IPS-20b (cell line): ENCODE results near the gene GAGE2A.
"Not testable (repeated sequence)": the region's sequence is repeated elsewhere in the genome, so short reads cannot be mapped to it uniquely, and the experiment has no call there.

Source experiments
- H3K27ac ChIP-seq: one replicate; pipeline ENCODE4 v1.5.1; 2013; ENCODE audit warnings: low read length
- H3K27me3 ChIP-seq: 2 replicates; pipeline ENCODE4 v1.6.1; 2013; ENCODE audit warnings: mild to moderate bottlenecking, low read length, inconsistent platforms; ENCODE audit not compliant: insufficient read depth
- H3K36me3 ChIP-seq: 2 replicates; pipeline ENCODE4 v1.6.1; 2013; ENCODE audit warnings: low read depth, mild to moderate bottlenecking, inconsistent platforms, low read length, moderate library complexity; ENCODE audit not compliant: insufficient read depth
- H3K4me1 ChIP-seq: 2 replicates; pipeline ENCODE4 v1.6.1; 2013; ENCODE audit warnings: mild to moderate bottlenecking, control low read depth, inconsistent platforms, low read length, moderate library complexity; ENCODE audit not compliant: insufficient read depth
- H3K4me3 ChIP-seq: 2 replicates; pipeline ENCODE4 v1.5.1; 2013; ENCODE audit warnings: mild to moderate bottlenecking, low read length, inconsistent platforms
- H3K9ac ChIP-seq: 2 replicates; pipeline ENCODE4 v1.6.1; 2013; ENCODE audit warnings: low read depth, mild to moderate bottlenecking, inconsistent platforms, low read length, moderate library complexity
- H3K9me3 ChIP-seq: 2 replicates; pipeline ENCODE4 v1.6.1; 2013; ENCODE audit warnings: mild to moderate bottlenecking, low read depth, low read length, inconsistent platforms; ENCODE audit not compliant: insufficient read depth

GAGE2A gene, protein sequence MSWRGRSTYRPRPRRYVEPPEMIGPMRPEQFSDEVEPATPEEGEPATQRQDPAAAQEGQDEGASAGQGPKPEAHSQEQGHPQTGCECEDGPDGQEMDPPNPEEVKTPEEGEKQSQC

DNA sequence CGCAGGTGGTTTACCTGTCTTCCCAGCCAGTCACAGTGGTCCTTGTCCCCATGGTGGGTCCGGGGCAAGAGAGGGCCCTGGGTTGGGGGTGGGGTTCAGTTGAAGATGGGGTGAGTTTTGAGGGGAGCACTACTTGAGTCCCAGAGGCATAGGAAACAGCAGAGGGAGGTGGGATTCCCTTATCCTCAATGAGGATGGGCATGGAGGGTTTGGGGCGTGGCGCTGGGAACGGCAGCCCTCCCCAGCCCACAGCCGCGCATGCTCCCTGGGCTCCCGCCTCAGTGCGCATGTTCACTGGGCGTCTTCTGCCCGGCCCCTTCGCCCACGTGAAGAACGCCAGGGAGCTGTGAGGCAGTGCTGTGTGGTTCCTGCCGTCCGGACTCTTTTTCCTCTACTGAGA, at the start of gene GAGE2A:
GAGE2A (plus strand) TSS at position 301 of the 400 bp plus-strand sequence. CDS start 1,155 bp downstream, outside the sequence.
- H3K9ac ChIP-seq, H3K36me3 ChIP-seq, H3K27ac ChIP-seq, H3K4me1 ChIP-seq, H3K9me3 ChIP-seq, H3K27me3 ChIP-seq, H3K4me3 ChIP-seq: not testable (repeated sequence)

DNA sequence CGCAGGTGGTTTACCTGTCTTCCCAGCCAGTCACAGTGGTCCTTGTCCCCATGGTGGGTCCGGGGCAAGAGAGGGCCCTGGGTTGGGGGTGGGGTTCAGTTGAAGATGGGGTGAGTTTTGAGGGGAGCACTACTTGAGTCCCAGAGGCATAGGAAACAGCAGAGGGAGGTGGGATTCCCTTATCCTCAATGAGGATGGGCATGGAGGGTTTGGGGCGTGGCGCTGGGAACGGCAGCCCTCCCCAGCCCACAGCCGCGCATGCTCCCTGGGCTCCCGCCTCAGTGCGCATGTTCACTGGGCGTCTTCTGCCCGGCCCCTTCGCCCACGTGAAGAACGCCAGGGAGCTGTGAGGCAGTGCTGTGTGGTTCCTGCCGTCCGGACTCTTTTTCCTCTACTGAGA, 47.9 kb upstream of the GAGE2A start, which contains the start of gene GAGE12D:
GAGE12D (plus strand) TSS at position 301 of the 400 bp plus-strand sequence. CDS start 1,155 bp downstream, outside the sequence.
- not testable (repeated sequence) for H3K27ac ChIP-seq, H3K9me3 ChIP-seq, H3K4me3 ChIP-seq, H3K27me3 ChIP-seq, H3K9ac ChIP-seq, H3K4me1 ChIP-seq, H3K36me3 ChIP-seq

DNA sequence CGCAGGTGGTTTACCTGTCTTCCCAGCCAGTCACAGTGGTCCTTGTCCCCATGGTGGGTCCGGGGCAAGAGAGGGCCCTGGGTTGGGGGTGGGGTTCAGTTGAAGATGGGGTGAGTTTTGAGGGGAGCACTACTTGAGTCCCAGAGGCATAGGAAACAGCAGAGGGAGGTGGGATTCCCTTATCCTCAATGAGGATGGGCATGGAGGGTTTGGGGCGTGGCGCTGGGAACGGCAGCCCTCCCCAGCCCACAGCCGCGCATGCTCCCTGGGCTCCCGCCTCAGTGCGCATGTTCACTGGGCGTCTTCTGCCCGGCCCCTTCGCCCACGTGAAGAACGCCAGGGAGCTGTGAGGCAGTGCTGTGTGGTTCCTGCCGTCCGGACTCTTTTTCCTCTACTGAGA, 38.3 kb upstream of the GAGE2A start, which contains the start of gene GAGE12E:
GAGE12E (plus strand) TSS at position 301 of the 400 bp plus-strand sequence. CDS start 1,155 bp downstream, outside the sequence.
- not testable (repeated sequence) for H3K9ac ChIP-seq, H3K4me1 ChIP-seq, H3K4me3 ChIP-seq, H3K27me3 ChIP-seq, H3K9me3 ChIP-seq, H3K36me3 ChIP-seq, H3K27ac ChIP-seq

DNA sequence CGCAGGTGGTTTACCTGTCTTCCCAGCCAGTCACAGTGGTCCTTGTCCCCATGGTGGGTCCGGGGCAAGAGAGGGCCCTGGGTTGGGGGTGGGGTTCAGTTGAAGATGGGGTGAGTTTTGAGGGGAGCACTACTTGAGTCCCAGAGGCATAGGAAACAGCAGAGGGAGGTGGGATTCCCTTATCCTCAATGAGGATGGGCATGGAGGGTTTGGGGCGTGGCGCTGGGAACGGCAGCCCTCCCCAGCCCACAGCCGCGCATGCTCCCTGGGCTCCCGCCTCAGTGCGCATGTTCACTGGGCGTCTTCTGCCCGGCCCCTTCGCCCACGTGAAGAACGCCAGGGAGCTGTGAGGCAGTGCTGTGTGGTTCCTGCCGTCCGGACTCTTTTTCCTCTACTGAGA, 28.8 kb upstream of the GAGE2A start, which contains the start of gene GAGE12F:
GAGE12F (plus strand) TSS at position 301 of the 400 bp plus-strand sequence. CDS start 1,155 bp downstream, outside the sequence.
- H3K4me1 ChIP-seq, H3K9me3 ChIP-seq, H3K27me3 ChIP-seq, H3K4me3 ChIP-seq, H3K27ac ChIP-seq, H3K9ac ChIP-seq, H3K36me3 ChIP-seq: not testable (repeated sequence)

DNA sequence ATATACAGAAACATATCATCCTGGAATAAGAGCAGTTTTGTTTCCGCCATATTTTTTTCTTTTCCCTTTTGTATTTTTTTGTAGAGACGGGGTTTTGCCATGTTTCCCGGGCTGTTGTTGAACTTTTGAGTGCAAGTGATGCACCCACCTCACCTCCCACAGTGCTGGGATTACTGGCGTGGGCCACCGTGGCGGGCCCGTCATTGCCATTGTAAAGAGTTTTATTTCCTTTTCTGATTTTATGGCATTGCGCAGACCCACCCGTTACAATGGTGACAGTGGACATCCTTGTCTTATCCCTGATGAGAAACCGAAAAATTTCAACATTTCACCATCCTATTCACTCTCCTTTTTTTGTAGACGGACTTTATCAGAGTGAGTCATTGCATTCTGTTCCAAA, 20.6 kb upstream of the GAGE2A start:
- H3K9me3 ChIP-seq, H3K4me1 ChIP-seq, H3K27me3 ChIP-seq, H3K27ac ChIP-seq, H3K4me3 ChIP-seq, H3K9ac ChIP-seq, H3K36me3 ChIP-seq: not testable (repeated sequence)

DNA sequence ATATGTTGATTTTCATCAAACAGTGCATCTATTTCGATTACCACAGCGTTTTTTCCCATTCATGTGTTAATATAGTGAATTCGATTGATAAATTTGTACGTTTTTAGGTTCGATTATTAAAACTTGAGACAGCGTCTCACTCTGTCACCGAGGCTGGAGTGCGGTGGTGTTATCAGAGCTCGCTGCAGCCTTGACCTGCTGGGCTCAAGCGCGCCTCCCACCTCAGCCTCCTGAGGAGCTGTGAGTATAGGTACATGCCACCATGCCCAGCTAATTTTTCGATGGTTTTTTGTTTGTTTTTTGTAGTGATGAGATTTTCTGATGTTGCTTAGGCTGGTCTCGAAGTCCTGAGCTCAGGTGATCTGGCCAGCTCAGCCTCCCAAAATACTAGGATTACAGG, 20.1 kb upstream of the GAGE2A start:
- H3K36me3 ChIP-seq, H3K27me3 ChIP-seq, H3K4me3 ChIP-seq, H3K4me1 ChIP-seq, H3K27ac ChIP-seq, H3K9ac ChIP-seq, H3K9me3 ChIP-seq: not testable (repeated sequence)

DNA sequence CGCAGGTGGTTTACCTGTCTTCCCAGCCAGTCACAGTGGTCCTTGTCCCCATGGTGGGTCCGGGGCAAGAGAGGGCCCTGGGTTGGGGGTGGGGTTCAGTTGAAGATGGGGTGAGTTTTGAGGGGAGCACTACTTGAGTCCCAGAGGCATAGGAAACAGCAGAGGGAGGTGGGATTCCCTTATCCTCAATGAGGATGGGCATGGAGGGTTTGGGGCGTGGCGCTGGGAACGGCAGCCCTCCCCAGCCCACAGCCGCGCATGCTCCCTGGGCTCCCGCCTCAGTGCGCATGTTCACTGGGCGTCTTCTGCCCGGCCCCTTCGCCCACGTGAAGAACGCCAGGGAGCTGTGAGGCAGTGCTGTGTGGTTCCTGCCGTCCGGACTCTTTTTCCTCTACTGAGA, 19.2 kb upstream of the GAGE2A start, which contains the start of gene GAGE12G:
GAGE12G (plus strand) TSS at position 301 of the 400 bp plus-strand sequence. CDS start 1,155 bp downstream, outside the sequence.
- not testable (repeated sequence) for H3K4me1 ChIP-seq, H3K9me3 ChIP-seq, H3K36me3 ChIP-seq, H3K27ac ChIP-seq, H3K4me3 ChIP-seq, H3K27me3 ChIP-seq, H3K9ac ChIP-seq

DNA sequence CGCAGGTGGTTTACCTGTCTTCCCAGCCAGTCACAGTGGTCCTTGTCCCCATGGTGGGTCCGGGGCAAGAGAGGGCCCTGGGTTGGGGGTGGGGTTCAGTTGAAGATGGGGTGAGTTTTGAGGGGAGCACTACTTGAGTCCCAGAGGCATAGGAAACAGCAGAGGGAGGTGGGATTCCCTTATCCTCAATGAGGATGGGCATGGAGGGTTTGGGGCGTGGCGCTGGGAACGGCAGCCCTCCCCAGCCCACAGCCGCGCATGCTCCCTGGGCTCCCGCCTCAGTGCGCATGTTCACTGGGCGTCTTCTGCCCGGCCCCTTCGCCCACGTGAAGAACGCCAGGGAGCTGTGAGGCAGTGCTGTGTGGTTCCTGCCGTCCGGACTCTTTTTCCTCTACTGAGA, 9.6 kb upstream of the GAGE2A start, which contains the start of gene GAGE12H:
GAGE12H (plus strand) TSS at position 301 of the 400 bp plus-strand sequence. CDS start 1,155 bp downstream, outside the sequence.
- not testable (repeated sequence) for H3K9ac ChIP-seq, H3K4me3 ChIP-seq, H3K4me1 ChIP-seq, H3K27me3 ChIP-seq, H3K27ac ChIP-seq, H3K36me3 ChIP-seq, H3K9me3 ChIP-seq

DNA sequence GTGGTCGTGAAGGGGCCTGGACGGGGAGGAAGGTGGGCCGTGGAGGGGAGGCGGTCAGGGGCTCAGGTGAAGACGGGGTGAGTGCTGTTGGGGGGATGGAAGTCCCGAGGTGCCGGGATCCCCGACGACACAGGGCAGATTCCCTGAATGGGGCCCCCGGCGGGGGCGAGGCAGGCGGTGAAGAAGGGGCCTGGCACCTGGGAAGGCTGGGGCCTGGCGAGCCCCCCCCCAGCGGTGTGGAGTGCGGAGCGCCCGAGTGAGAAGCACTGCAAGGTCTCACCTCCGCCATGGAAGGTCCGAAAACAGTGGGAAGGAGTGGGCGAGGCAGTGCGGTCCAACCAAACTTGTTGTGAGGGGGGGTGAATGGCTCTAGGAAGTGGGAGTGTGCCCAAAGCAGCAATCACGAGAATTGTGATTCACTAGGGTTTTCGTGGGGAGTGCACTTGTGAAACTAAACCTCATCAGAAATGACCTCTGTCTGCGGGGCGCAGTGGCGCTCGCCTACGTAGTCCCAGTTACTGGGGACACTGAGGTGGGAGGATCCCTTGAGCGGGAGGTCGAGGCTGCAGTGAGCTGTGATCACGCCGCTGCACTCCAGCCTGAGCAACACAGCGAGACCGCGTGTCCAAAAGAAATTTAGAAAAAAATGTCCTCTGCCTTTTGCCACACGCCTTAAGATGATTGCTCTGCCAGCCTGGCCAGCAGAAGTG, 628 bp downstream of the GAGE2A start:
- not testable (repeated sequence) for H3K9me3 ChIP-seq, H3K36me3 ChIP-seq, H3K27ac ChIP-seq, H3K9ac ChIP-seq, H3K4me3 ChIP-seq, H3K27me3 ChIP-seq, H3K4me1 ChIP-seq

DNA sequence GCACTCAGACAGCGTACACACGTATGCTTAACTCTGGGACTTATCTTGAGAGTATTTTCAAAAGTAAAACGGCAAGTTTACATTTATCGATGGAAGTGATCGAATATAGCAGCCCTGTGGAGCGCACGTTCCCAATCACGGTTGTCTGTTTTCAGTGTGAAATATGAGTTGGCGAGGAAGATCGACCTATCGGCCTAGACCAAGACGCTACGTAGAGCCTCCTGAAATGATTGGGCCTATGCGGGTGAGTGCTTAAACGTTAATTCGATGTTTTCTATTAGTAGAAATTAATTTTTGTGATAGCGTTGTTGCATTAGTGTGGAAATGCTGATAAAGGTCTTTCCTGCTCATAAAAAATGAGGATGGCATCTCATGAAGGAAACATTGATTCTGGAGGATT, 1.2 kb downstream of the GAGE2A start:
- not testable (repeated sequence) for H3K4me1 ChIP-seq, H3K9me3 ChIP-seq, H3K27ac ChIP-seq, H3K27me3 ChIP-seq, H3K36me3 ChIP-seq, H3K4me3 ChIP-seq, H3K9ac ChIP-seq

DNA sequence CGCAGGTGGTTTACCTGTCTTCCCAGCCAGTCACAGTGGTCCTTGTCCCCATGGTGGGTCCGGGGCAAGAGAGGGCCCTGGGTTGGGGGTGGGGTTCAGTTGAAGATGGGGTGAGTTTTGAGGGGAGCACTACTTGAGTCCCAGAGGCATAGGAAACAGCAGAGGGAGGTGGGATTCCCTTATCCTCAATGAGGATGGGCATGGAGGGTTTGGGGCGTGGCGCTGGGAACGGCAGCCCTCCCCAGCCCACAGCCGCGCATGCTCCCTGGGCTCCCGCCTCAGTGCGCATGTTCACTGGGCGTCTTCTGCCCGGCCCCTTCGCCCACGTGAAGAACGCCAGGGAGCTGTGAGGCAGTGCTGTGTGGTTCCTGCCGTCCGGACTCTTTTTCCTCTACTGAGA, 9.4 kb downstream of the GAGE2A start, which contains the start of gene GAGE1:
GAGE1 (plus strand) TSS at position 301 of the 400 bp plus-strand sequence. CDS start 1,155 bp downstream, outside the sequence.
- H3K36me3 ChIP-seq, H3K4me1 ChIP-seq: not testable (repeated sequence)

DNA sequence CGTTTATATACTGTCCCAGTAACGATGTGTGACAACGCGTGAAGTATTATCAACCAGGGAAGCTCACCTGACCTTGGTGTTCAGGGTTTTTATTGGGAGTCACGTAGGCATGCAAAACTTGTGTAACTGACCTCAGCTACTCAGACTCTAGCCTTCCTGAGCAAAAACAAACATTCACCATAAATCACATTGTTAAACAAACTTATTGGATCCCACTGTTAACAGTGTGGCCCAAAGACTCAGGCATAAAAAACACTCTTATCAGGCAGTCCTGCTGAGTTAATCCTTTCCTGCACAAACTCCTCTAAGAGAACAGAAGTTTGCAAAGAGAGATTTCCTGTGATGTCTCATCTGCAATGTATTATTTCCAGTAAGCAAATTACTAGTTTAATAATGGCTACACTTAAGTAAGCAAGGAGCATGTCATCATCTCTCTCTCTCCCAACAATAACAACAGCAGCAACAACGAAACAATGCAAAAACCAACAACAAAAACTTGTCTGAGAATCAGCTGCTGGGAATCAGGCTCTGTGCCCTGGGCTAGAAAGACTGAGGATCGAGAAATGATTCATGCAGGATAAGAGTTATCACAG, 21.5 kb downstream of the GAGE2A start:
- Histone ChIP-seq H3K36me3 (no peaks in the 10 kb centered on the region), H3K27ac (no peak overlapping the region), H3K9me3 (no peaks in the 10 kb centered on the region), H3K9ac (no peak overlapping the region), H3K4me3 (no peak overlapping the region), H3K27me3 (no peaks in the 10 kb centered on the region), H3K4me1 (no peaks in the 10 kb centered on the region)

More for the DNA sequence above, 9.4 kb downstream of the GAGE2A start, which contains the start of gene GAGE1:
- H3K27ac ChIP-seq, H3K27me3 ChIP-seq, H3K9ac ChIP-seq, H3K9me3 ChIP-seq, H3K4me3 ChIP-seq: not testable (repeated sequence)
